Right ventricle myocardium superior (tissue), 1 donor: ENCODE results near the gene TGFB2. TPM values are rescaled to one million over a fixed set of nuclear protein-coding genes. Genes with fewer than 3 reads are reported as not detected.

ENCODE experiments used
- ATAC-seq: fragments of 200-7000 bp; cut with Tn5 transposase; one replicate; pipeline ENCODE4 v1.9.1; 2020; ENCODE audit warnings: mild to moderate bottlenecking; ENCODE audit not compliant: poor library complexity
- DNase-seq: peaks from one replicate; pipeline ENCODE4 v3.0.0-alpha.2; 2020
- intact Hi-C: fragments of 100-400 bp; cut with DNase I; formaldehyde crosslinking; loops from one replicate; pipeline ENCODE4 v1.11.2; 2022
- total RNA-seq: library from RNA; stranded (reverse); fragmentation: NEBNext Ultra II Directional; extraction: Animal tissue kit (Norgen Biotek cat#: 25700); gene quantifications from one replicate; pipeline ENCODE4 v1.2.1, GENCODE V29; 2021
- donor health status: DM: no; HTN: yes; CAD: no; lungs with severe emphysema.

Gene TGFB2
- total RNA-seq, 1 donor from 2014 or later, result 1.5 TPM

- DNase-seq, result no peak
- intact Hi-C loops, result no loop called here
- no peak for ATAC-seq
Measured at GRCh38 chr1:218467101-218468072, 122.3 kb downstream of the TGFB2 start.

DNA sequence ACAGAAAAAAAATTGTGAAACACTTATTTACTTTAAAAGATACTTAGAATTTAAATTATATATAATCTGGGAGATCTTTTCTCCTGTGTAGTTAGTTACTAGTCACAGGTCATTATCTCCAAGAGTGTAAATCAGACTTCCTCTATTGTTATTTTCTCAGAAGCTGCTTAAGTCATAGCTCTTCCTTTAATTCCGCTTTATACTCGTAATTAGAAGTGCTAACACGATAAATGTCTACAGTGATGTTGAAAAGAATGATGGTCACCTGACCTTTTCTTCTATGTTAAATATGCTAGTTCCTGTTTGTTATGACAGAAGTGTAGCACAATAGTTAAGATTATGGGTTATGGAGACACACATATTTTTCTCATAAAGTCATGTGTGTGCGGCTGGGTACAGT is 123.6 kb downstream of the TGFB2 start:
- ATAC-seq, result no peak
- intact Hi-C loops, result no loop called here
- no peak for DNase-seq

GRCh38 chr1:218472885-218473284 is 127.7 kb downstream of the TGFB2 start:
- ATAC-seq (no peak), DNase-seq (no peak)
- intact Hi-C loops, result no loop called here

GRCh38 chr1:218473522-218473921 is 128.4 kb downstream of the TGFB2 start:
- DNase-seq (no peak), ATAC-seq (no peak)
- intact Hi-C loops, result no loop called here

DNA sequence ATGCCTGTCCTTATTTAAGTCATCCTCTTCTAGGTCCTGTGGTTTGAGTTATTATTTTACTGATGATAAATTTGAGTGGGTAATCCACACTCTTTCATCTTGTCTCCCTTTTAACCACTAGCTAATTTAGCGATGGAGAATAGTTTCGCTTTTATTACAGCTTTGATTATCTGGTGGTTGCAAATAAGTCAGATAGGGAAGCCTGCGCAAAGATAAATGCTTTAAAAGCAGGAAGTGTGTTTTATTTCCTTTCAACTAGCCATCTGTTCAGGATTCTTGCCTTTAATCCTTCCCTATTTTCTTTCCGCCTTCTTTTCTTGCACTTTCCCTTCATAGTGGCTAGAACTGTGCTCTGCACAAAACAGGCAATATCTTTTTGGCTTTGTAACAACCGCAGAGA is 129.0 kb downstream of the TGFB2 start:
- ATAC-seq, result no peak
- no peak for DNase-seq
- intact Hi-C loops, result no loop called here

DNA sequence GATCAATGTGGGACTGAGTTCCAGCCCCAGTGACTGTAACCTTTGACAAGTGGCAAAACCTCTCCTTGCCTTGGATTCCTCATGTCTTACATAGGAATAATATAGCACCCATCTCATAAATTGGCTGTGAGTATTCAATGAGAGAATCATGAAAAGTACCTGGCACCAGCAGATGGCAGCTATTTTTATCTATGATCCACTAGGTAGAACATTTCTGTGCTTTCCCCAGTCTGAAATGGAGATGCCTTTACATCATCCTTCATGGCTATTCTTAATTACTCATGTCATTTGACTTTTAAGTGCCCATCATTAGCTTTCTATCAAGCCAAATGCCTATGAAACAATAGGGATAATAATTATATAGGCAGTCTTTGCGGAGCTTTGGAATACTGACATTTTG is 130.1 kb downstream of the TGFB2 start:
- ATAC-seq (peak; percentile 44), DNase-seq (no peak)
- intact Hi-C loops, result no loop called here

DNA sequence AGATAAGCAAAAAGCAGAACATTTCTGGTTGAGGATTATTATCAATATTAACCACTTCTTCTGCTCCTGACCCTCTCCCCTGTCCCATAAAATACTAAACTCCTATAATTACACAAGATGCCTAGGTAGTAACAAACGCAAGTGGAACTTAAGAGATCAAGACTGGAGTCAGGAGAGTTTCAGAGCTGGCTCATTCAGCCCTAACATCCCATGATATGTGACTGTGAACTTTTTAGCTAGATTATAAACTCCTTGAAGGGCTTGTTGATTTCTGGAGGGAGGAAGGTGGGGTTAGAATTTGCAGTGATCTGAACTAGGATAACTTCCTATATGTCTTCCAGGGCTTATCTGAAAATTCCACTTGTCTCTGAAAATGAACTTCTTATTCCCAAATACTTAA is 130.6 kb downstream of the TGFB2 start:
- no peak for ATAC-seq
- intact Hi-C loops, result no loop called here
- no peak for DNase-seq

GRCh38 chr1:218476385-218476784 is 131.2 kb downstream of the TGFB2 start:
- ATAC-seq (no peak), DNase-seq (no peak)
- intact Hi-C loops, result no loop called here

GRCh38 chr1:218478336-218478735 is 133.2 kb downstream of the TGFB2 start:
- intact Hi-C loops, result no loop called here
- ATAC-seq, result no peak
- DNase-seq, result no peak

GRCh38 chr1:218479436-218480115 is 134.4 kb downstream of the TGFB2 start:
- no peak for DNase-seq
- intact Hi-C loops, result no loop called here
- peak; percentile 41 for ATAC-seq

DNA sequence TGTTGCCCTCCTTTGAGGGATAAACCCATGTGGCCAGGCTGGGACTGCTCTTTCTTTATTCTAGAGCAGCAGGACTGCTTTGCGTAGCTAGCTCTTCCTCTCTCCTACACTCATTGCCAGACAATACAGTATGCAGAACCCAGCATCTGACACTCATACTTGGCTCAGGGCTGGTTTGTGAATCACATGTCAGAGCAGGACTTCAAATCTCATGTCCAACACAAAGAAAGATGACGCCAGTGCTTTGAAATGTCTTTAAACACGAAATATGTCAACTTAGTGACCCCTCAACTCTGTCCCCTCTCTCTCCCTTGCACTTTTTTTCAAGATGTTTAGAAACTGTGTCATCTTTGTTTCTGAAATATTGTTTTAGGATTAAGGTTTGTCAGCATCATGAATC is 135.0 kb downstream of the TGFB2 start:
- ATAC-seq (peak; percentile 58), DNase-seq (no peak)
- intact Hi-C loops, result no loop called here

- ATAC-seq (peak; percentile 27), DNase-seq (no peak)
- intact Hi-C loops, result no loop called here
Measured at GRCh38 chr1:218480588-218481099, 135.5 kb downstream of the TGFB2 start.

DNA sequence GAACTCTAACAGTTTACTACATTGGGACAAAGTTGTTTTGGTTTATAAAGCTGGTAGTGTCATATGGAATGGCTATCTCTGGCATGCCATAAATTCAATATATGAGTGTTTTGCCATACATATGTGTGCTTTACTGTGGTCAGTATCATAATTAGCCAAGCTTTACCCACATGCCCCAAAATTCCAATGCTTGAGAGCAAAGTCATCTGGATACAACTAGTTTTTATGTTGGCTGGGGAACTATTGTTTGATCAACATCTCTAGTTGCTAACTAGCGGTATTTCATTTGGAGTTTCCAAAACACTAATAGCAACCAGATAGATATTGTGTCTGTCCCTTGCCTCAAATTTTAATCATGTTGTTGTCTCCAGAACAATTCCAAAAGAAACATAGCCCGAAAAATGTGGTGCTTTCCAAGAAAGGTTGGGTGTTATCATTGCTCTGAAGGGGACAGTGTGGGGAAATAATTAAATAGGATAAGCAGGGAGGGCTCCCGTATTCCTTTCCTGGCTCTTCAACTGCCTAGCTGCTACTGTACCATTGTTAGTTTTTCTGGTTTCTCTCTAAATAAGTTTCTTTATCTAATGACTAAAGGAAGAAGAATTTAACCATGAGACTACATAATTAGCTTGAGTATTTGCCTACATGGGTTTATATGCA is 136.1 kb downstream of the TGFB2 start:
- intact Hi-C loops, result no loop called here
- DNase-seq (no peak), ATAC-seq (no peak)

- intact Hi-C loops, result no loop called here
- no peak for DNase-seq
- ATAC-seq, result peak; percentile 81
Measured at GRCh38 chr1:218482683-218483082, 137.5 kb downstream of the TGFB2 start.

DNA sequence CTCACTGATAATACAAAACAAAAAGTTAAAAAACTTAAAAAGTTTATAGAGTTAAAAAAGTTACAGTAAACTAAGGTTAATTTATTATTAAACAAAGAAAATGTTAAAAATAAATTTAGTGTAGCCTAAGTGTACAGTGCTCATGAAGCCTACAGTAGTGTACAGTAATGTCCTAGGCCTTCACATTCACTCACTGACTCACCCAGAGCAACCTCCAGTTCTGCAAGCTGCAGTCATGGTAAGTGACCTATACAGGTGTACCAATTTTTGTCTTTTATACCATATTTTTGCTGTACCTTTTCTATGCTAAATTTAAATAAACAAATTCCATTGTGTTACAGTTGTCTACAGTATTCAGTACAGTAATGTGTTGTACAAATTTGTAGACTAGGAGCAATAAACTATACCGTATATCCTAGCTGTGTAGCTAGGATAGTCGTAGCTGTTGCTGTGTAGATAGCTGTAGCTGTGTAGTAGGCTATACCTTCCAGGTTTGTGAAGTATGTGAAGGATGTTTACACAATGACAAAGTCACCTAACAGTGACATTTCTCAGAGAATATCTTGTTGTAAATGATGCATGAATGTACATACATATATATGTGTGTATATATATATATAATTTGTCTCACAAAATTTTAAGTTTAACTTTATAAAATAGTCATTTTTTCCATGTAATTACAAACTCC is 140.2 kb downstream of the TGFB2 start:
- intact Hi-C loops, result no loop called here
- no peak for ATAC-seq
- no peak for DNase-seq

DNA sequence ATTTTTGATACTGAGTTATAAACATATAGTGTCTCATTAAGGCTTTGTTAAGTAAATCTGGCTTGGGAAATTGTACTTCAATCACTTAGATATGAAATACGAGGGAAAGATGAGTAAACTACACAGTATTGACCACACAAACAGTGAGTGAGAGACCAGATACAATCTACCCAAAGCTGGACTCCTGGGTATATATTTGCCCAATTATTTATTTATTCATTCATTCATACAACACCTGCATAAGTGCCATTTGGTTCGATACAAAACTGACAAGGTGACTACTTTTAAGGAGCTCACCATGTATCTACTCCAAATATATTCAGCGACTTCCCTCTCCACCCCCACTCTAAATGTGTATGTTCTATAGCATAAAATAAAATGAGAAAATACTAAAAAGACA is 143.4 kb downstream of the TGFB2 start:
- intact Hi-C loops, result no loop called here
- ATAC-seq (no peak), DNase-seq (no peak)

DNA sequence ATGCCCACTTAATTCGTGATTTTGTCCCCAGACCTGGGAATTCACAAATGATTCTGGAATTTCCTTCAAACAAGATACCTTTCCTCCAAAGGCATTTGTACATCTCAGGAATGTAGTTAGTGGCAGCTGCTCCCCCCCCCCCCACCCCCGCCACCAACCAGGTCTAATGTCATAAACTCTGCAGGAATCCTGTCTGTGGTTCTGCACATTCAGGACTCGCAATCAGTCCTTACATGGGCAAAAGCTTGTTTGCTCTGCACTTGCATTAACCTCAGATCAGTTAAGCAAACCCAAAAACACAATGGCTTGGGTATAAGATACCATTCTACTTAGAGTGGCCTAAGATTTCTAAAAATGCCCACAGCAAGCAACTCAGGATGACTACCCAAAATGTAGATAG is 143.8 kb downstream of the TGFB2 start:
- DNase-seq (no peak), ATAC-seq (no peak)
- intact Hi-C loops, result no loop called here

DNA sequence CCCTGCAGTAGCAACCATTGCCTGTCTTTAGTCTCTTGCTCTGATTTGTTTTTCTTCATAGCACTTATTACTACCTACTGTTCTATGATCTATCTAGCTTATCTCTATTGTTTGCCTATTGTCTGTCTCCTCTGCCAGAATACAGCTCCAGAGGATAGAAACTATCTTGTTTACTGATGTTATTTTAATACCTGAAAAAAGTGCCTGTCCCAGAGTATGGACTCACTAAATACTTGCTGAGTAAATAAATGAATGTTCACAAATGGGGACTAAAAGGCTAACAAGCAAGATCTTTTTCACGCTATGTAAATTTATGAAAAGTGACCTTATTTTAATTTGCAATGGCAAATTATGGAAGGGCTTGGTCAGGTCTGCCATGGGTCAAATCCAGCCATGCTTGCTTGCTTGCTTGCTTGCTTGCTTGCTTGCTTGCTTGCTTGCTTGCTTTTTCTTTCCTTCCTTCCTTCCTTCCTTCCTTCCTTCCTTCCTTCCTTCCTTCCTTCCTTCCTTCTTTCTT is 145.3 kb downstream of the TGFB2 start:
- intact Hi-C loops, result no loop called here
- no peak for DNase-seq
- ATAC-seq, result no peak

DNA sequence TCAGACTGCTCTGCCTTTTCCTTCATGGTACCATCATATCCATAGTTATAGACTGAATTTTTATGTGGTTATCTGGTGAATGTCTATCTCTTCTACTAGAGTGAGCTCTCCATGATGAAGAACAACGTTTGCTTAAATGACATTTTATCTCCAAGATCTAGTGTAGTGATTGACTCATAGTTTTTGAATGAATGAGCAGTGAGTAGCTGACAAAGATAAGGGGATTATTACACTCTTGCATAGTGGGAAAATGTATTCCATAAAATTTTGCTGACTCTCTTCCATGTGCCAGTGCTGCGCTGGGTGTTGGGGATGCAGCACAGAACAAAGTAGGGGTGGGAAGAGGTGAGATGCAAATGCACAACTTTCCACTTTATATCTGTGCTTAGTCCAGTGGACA is 147.7 kb downstream of the TGFB2 start:
- DNase-seq (no peak), ATAC-seq (no peak)
- intact Hi-C loops, result no loop called here
